HG03108 (cell line): ENCODE data around the gene ACOX2.

Experiments used
- ATAC-seq: cut with Tn5 transposase; IDR thresholded peaks from one replicate; pipeline ENCODE4 v1.9.1; 2021; ENCODE audit warnings: moderate library complexity; ENCODE audit not compliant: unreplicated experiment

Gene ACOX2

GRCh38 chr3:58514405-58514804, 22.6 kb downstream of the ACOX2 start:
- ATAC-seq = no peak

- ATAC-seq = no peak
Measured at GRCh38 chr3:58508437-58508836, 28.6 kb downstream of the ACOX2 start.

GRCh38 chr3:58507356-58508078, 29.5 kb downstream of the ACOX2 start:
- ATAC-seq = no peak

GRCh38 chr3:58502872-58503271, 34.1 kb downstream of the ACOX2 start:
- no peak for ATAC-seq

GRCh38 chr3:58497097-58497496, 39.9 kb downstream of the ACOX2 start:
- no peak for ATAC-seq

GRCh38 chr3:58496206-58496857, 40.7 kb downstream of the ACOX2 start:
- no peak for ATAC-seq

- no peak for ATAC-seq
Measured at GRCh38 chr3:58495101-58495500, 41.9 kb downstream of the ACOX2 start.

- ATAC-seq = no peak
Measured at GRCh38 chr3:58494107-58494506, 42.9 kb downstream of the ACOX2 start.

GRCh38 chr3:58492494-58492905, 44.5 kb downstream of the ACOX2 start:
- no peak for ATAC-seq

GRCh38 chr3:58491506-58492402, 45.2 kb downstream of the ACOX2 start, which contains the start of gene KCTD6:
KCTD6 (plus strand) TSS chr3:58492096; CDS start chr3:58498756, 6,660 bp downstream.
- ATAC-seq = peak; percentile 90

- no peak for ATAC-seq
Measured at GRCh38 chr3:58490860-58491501, 46.0 kb downstream of the ACOX2 start.

GRCh38 chr3:58488967-58489366, 48.0 kb downstream of the ACOX2 start:
- ATAC-seq = no peak

- ATAC-seq = no peak
Measured at GRCh38 chr3:58487140-58487886, 49.7 kb downstream of the ACOX2 start.

GRCh38 chr3:58485801-58486435, 51.1 kb downstream of the ACOX2 start:
- no peak for ATAC-seq

- ATAC-seq = no peak
Measured at GRCh38 chr3:58484722-58485069, 52.3 kb downstream of the ACOX2 start.

GRCh38 chr3:58484045-58484721, 52.8 kb downstream of the ACOX2 start:
- no peak for ATAC-seq

GRCh38 chr3:58482917-58483636, 53.9 kb downstream of the ACOX2 start:
- no peak for ATAC-seq

- no peak for ATAC-seq
Measured at GRCh38 chr3:58480309-58480708, 56.7 kb downstream of the ACOX2 start.

GRCh38 chr3:58478781-58479180, 58.2 kb downstream of the ACOX2 start:
- no peak for ATAC-seq
